WI38 (cell line): ENCODE data around the gene MSL3B.

ENCODE experiments used
- H3K4me3 ChIP-seq: 2 replicates; pipeline ENCODE4 v1.5.1; 2011; ENCODE audit warnings: low read depth, mild to moderate bottlenecking, control low read depth, low read length
- TF ChIP-seq, protein P1 (sequence below): IDR thresholded peaks from 2 replicates; pipeline ENCODE4 v1.5.1; 2012; ENCODE audit warnings: low read depth, mild to moderate bottlenecking, control low read depth, low read length

MSL3B gene

DNA sequence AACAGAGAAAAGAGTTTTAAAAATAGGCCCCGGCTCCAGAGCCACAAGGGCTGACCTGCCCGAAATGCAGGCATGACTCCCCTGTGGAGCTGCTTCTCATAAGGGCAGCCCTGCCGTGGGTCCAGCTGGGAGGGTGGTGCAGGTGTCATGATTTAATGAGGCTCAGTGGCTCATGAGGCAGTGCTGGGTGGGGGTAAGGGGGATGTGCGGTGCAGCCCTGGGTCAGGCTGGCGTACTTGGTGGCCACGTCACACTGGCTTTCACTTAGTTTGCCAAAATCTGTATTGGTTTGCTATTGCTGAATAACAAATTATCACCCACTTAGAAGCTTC, 47.4 kb downstream of the MSL3B start:
- H3K4me3 ChIP-seq, result no peak overlapping the region
- TF ChIP-seq, protein P1, sequence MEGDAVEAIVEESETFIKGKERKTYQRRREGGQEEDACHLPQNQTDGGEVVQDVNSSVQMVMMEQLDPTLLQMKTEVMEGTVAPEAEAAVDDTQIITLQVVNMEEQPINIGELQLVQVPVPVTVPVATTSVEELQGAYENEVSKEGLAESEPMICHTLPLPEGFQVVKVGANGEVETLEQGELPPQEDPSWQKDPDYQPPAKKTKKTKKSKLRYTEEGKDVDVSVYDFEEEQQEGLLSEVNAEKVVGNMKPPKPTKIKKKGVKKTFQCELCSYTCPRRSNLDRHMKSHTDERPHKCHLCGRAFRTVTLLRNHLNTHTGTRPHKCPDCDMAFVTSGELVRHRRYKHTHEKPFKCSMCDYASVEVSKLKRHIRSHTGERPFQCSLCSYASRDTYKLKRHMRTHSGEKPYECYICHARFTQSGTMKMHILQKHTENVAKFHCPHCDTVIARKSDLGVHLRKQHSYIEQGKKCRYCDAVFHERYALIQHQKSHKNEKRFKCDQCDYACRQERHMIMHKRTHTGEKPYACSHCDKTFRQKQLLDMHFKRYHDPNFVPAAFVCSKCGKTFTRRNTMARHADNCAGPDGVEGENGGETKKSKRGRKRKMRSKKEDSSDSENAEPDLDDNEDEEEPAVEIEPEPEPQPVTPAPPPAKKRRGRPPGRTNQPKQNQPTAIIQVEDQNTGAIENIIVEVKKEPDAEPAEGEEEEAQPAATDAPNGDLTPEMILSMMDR, result no peak

- TF ChIP-seq, protein P1, result no peak
- H3K4me3 ChIP-seq, result no peak overlapping the region
Observed at GRCh38 chr2:233819884-233820773, 48.1 kb downstream of the MSL3B start.

- H3K4me3 ChIP-seq, result no peak overlapping the region
- TF ChIP-seq, protein P1, result no peak
Observed at GRCh38 chr2:233818639-233819621, 49.3 kb downstream of the MSL3B start.

DNA sequence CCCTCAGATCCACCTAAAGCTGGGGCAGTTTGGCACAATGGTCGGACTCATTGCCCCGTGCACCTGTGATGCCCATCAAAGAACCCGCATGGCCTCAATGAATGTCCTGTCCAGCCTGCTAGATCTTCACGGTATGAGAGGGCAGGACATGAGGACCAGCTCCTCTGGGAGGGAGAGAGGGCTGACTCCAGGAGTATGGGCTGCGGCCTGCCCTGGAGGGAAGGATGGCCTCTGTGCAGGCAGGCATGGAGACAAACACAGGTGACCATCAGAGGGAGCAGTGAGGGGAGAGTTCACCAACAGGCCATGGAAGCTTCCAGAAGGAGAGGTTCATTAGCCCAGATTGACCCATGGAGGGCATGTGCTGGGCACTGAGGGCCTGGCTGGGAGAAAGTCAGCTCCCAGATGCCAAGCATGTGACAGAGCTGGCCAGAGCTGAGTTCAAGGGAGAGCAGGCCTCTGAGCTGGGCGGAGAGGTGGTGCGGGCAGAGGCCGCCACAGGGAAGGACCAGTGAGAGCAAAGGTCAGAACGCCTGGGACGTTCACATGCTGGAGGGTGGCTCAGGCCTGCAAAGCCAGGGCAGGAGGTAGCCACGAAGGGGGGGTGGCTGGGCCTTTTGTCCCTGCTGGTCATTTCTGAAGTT, 50.1 kb downstream of the MSL3B start:
- no peak overlapping the region for H3K4me3 ChIP-seq
- TF ChIP-seq, protein P1, result no peak

DNA sequence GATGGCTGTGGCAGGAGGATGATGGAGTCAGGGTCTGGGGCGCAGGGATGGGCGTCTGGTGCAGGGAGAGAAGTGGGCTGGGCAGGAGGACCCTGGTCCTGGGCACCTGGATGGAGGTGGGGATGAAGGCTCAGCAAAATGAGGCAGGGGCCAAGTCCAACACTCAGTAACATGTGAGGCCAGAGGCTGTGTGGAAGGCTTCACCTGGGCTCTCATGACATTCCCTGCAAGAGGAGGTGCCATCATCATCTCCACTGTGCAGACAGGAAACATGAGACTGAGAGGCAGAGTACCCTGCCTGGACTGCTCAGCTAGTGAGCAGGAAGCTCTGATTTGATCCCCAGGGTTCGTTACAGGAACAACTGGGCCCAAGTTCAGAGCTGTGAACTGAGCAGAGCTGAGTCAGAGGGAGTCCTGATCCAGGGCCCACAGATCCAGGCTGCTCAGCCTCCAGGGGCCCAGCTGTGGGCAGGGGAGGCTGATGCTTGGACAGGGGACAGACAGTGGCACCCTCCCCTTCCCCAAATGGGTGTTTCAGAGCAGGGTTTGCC, 50.8 kb downstream of the MSL3B start:
- no peak overlapping the region for H3K4me3 ChIP-seq
- TF ChIP-seq, protein P1, result no peak

DNA sequence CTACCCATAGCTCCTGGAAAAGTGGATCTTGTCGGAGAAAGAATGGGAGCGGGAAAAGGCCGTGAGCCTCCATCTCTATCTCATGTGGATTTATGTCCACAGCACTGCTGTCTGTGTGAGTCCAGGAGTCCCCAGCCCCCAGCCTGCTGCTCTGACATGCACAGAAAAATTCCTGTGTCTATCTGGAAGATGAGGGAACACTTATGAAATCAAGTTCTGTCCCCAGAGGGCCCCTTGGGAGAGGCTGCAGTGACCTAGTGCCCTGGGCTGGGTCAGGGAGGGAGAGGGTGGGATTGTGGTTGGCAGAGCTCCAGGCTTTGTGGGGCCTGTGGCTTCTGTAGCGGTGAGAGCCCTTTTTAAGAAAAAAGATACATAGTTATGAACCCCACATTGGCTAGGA, 51.4 kb downstream of the MSL3B start:
- TF ChIP-seq, protein P1, result no peak
- no peak overlapping the region for H3K4me3 ChIP-seq
